CD4-positive, alpha-beta T cell treated with Interleukin-21 for 1 hour (primary cell): Measurements from ENCODE around the gene DCC.

Source experiments
- DNase-seq: peaks from one replicate; pipeline ENCODE4 v3.0.0-alpha.2; 2020

The DCC gene

GRCh38 chr18:52519021-52519420 is 179.0 kb downstream of the DCC start:
- no peak for DNase-seq

- DNase-seq, result no peak
These were observed 183.6 kb downstream of the DCC start for GRCh38 chr18:52523566-52523965.

DNA sequence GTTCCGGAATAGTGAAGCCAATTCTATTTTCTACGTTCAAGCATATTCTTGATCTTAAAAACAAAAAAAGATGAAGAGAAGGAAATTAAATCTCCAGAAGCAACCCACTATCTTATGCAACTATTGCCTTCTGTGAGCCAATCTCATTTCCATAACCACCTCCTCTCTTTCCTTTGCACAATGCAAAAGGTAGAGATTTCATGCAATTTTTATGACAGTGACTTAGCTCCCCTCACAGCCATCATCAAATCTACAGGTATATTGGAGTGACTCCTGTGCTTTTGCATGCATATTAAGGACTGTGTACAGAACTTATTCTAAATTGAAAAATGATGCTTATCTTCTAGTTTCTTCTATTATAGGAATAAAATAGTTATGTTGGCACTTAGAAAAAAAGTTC is 191.8 kb downstream of the DCC start:
- no peak for DNase-seq

GRCh38 chr18:52536039-52536438 is 196.0 kb downstream of the DCC start:
- DNase-seq, result no peak

DNA sequence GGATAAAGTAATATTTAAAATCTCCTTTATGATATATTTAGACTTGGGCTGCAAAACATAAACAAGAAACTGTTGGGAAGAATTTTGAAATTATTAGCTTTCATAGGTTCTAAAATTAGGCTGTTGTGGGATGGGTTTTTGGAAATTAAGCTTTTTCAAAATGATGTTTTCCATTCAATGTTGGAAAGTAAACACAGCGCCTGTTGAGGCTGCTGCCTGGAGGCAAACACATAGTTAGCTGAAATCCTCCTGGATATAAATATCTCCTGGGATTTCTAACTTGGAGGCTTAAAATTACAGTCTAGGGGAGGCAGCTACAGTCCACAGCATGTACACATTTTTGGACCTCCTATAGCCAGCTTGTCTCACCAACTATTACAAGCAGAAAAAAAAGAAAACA is 197.3 kb downstream of the DCC start:
- DNase-seq, result no peak

- DNase-seq, result no peak
These were observed 201.1 kb downstream of the DCC start for GRCh38 chr18:52541056-52541455.

GRCh38 chr18:52544086-52544485 is 204.1 kb downstream of the DCC start:
- DNase-seq, result no peak

DNA sequence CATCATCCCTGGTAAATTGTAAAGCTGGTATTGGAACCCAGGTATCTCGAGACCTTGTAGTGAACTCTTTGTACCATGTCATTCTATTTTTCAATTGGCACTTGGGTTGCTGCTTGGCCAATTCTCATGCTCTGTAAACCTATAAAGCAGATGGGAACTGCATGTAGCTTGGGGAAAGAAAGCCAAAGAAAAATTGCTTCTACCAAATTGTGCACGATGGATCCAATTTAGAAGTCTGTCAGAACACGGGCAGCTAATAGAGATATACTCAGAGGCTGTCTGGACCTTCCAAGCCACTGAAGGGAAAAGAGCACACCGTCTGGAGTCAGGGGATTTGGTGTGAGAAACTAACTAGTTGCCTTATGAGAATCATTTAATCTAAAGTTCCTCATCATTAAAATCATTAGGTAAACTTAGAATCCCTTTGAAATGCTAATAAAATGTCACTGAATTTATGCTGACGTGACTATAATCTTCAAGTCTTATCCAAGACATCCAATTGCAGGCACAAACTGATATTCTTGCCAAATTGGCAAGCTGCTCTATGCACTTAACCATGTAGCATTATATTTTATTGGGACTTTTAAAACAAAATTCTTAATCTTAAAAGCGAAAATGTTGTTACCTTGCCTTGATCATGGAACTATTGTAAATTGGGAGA is 206.8 kb downstream of the DCC start:
- DNase-seq, result no peak

GRCh38 chr18:52553441-52553840 is 213.4 kb downstream of the DCC start:
- DNase-seq, result no peak

- DNase-seq, result no peak
These were observed 214.2 kb downstream of the DCC start for GRCh38 chr18:52554180-52554579.

DNA sequence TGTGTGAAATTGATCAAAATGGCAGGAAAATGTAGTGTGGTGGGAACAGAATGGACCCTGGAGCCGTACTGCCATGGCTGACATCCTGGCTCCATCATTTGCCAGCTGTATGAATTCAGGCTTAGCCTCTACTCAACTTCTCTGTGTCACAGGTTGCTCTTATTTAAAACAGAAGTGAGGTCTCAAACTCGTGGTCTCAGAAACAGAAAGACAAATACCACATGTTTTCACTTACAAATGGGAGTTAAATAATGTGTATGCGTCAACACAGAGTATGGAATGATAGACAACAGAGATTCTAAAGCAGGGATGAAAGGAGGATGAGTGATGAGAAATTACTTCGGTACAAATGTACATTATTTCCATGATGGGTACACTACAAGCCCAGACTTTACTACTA is 227.4 kb downstream of the DCC start:
- no peak for DNase-seq

DNA sequence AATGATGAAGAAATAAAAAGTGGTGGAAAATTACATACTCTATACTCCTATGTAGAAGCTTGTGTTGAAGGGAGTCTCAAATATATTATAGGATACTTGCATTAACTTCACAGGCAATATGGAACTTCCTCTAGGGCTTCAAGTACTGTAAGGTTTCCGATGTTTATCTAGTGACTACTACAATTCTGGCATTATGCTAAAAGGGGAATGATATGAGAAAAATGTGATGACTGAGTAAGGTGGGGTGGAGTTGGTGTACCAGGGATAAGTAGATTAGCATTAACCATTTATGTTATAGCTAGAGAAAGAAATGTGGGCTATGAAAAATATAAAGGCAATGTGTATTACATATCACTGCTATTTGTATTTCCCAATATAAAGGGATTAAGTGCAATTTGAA is 229.5 kb downstream of the DCC start:
- no peak for DNase-seq

GRCh38 chr18:52570975-52571374 is 231.0 kb downstream of the DCC start:
- no peak for DNase-seq

DNA sequence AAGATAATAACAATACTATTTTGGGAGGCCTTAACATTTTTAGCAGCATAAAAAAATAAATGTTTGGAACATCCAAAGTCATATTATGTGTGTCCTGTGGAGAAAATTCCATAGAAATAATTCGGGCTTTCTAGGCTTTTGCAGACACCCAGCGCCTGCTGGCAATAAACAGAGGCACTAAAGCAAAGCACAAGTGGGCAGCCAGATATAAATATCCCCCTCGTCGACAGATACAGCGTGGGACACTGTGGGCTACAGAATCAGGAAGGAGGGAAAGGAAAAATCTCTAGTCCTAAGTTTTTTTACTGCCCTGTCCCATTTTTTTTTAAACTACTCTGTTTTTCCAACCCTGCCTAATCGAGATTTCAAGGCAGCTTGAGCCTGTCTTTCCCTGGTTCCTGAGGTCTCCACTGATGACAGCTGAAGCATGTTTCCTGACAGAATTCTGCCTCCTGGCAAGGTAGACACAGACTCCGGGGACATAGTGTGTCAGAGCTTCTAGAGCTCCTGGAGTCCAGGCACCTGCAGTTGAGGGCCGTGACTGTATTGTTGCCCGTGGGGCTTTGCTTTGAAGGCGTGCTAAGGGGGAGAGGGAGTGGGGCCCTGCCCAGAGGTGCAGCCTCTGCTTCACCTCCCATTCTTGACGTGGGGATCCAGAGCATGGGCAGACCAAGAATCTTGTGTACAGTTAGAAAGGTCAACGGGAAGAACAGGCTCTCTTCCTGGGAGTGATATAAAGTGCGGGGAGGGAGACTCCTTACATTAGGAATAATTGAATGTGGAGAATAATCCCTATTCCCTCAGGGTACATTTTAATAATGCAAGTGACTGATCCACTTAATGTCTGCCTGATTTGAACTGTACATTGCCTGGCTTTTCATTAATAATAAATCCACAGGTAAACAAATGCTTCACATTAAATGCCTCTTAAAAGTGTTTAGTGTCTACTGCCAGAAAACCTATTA is 232.3 kb downstream of the DCC start:
- DNase-seq, result no peak

DNA sequence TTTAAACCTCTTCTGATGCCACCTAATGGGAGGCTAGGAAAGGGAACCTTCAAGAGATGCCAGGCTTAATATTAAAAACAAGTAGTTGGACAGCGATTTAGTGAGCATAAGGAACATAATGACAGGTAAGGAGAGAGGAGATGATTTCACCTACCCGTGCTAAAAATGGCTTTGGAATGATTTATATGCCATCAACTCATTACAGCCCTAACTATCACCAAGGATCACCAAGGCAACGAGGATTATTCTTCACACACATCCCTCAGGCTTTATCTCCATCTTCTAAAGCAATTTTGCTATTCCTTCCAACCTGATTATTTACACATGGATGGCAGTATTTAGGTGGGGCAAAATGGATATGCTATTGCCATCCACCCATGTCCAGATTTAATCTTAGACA is 237.8 kb downstream of the DCC start:
- DNase-seq, result no peak

DNA sequence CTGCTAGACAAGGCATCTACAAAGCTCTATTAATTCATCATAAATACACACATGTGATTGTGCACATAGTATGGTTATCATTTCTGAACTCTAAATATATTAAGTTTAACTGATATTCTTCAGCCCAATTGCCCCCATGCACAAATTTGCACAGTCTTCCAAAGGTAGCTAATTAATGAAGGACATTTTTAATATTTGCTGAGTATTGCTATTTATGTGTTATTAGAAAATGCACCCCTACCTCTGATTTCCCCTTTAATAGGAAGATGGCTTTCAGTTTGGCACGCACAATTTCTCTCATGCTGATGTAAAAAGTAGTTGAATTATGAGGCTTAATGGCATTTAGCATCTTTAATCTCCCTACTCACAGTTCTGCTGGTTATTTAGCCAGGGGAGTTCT is 242.1 kb downstream of the DCC start:
- DNase-seq, result no peak

DNA sequence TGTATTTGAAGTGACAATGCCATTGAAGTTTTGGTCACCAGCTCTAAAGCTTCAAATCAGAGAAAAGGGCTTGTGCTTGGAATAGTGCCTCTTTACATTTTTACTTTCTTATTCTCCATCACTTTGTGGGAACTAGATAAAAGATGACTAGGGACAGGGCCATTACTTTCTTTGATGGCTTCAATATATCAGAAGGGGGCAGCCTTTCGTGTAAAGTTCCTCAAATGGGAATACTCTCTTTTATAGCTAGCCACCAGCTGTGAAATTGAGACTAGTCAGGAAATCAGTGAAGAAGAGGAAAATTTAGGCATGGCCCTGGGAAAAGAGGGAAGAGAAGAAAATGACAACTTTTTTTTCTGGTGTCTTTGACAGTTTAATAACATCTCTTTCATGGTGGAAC is 242.5 kb downstream of the DCC start:
- DNase-seq, result no peak

DNA sequence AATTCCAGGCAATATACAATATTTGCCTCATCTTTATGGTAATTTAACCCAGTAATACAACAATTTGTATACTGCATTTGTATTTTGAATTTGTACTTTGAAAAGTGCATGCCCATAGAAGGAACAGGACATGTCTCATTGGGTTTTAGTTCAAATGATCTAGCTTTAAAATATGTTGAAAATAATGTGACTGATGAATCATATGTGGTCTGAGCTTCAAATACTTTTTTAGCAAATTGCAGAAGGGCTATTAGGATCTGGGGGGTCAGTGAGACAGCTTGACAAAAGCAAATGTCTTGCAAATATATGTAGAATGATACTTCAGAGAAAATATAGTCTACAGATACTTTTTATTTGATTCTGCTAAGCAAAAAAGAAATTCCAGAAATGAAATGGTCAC is 248.9 kb downstream of the DCC start:
- DNase-seq, result no peak

DNA sequence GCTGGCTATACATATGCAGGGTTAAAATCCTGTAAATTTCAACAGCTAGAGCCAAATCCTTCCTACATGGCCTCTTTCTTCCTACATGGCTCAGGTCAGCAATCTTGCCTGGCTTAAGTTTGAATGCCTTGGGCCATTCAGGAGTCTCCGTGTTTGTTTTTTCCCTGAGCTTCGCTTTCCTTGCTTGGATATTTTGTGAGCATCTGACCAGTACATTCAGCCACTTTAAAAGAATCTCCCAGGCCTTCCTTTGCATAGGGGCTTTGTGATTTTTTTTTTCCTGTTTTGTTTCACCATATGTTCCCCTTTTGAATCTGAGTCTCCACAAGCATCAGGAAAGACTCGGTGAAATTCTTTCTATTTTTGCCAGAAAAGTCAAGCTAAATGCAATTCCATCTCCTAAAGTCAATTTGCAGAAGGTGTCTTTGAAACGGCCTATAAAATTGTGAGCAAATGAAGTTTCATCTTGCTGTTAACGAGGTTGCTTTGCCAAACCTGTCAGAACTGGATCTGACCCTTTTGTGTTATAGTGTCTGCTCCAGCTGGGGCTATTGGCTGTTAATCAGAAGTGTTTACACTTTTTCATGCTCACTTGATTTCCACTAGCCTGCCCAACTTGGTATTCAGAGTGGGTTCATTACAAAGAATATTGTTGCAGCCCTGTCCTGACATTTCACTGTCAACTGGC is 256.9 kb downstream of the DCC start:
- no peak for DNase-seq

DNA sequence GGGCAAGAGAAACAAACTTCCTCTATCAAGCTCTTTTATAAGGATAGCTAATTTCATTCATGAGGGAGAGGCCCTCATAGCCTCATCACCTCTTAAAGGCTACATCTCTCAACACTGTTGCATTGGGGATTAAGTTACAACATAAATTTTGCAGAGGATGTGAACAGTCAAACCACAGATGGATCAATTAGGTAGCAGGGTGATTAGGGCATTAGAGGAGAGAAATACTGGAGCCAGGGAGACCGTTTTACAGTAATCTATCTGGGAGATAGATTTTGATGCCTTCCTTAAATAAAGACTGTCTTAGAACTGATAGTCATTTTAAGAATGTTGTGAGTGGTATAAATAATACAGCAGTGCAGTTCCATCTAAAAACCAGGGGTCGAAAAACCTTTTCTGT is 258.9 kb downstream of the DCC start:
- no peak for DNase-seq

- DNase-seq, result no peak
These were observed 262.8 kb downstream of the DCC start for GRCh38 chr18:52602820-52603219.

- DNase-seq, result no peak
These were observed 265.3 kb downstream of the DCC start for GRCh38 chr18:52605345-52605744.

- DNase-seq, result no peak
These were observed 268.0 kb downstream of the DCC start for GRCh38 chr18:52607985-52608384.
